HG03135 (cell line): ENCODE measurements around the gene DIPK1B.

Source experiments
- ATAC-seq: cut with Tn5 transposase; IDR thresholded peaks from one replicate; pipeline ENCODE4 v1.9.1; 2021; ENCODE audit warnings: mild to moderate bottlenecking, moderate library complexity; ENCODE audit not compliant: unreplicated experiment

The DIPK1B gene

GRCh38 chr9:136711751-136712689 is at the start of gene DIPK1B:
DIPK1B (plus strand) TSS chr9:136712572; CDS start chr9:136712666, 94 bp downstream.
- no peak for ATAC-seq

GRCh38 chr9:136662656-136663581 is 49.5 kb upstream of the DIPK1B start, which contains the start of gene EGFL7:
EGFL7 (plus strand) TSS chr9:136662916; CDS start chr9:136668283, 5,367 bp downstream.
- ATAC-seq = no peak

GRCh38 chr9:136664000-136664915 is 48.1 kb upstream of the DIPK1B start:
- ATAC-seq = no peak

GRCh38 chr9:136665111-136665703 is 47.2 kb upstream of the DIPK1B start:
- ATAC-seq = no peak

- ATAC-seq = no peak
Observed at GRCh38 chr9:136665704-136666371, 46.5 kb upstream of the DIPK1B start.

- no peak for ATAC-seq
Observed at GRCh38 chr9:136666372-136667213, 45.8 kb upstream of the DIPK1B start.

GRCh38 chr9:136667214-136667939 is 45.0 kb upstream of the DIPK1B start:
- no peak for ATAC-seq

- no peak for ATAC-seq
Observed at GRCh38 chr9:136667940-136668760, 44.2 kb upstream of the DIPK1B start.

GRCh38 chr9:136668983-136669790 is 43.2 kb upstream of the DIPK1B start:
- no peak for ATAC-seq

GRCh38 chr9:136669791-136670464 is 42.4 kb upstream of the DIPK1B start:
- ATAC-seq = no peak

GRCh38 chr9:136670576-136671253 is 41.7 kb upstream of the DIPK1B start:
- no peak for ATAC-seq

- ATAC-seq = no peak
Observed at GRCh38 chr9:136671254-136671614, 41.1 kb upstream of the DIPK1B start.

GRCh38 chr9:136671646-136672430 is 40.5 kb upstream of the DIPK1B start:
- ATAC-seq = no peak

GRCh38 chr9:136672431-136673087 is 39.8 kb upstream of the DIPK1B start:
- no peak for ATAC-seq
